ENCODE data around the gene TMEM269. TPM values are rescaled to one million over a fixed set of nuclear protein-coding genes. Genes with fewer than 3 reads are reported as not detected.

TMEM269 gene
- total RNA-seq, 2 donors from 2014 or later = 0.20 to 0.66 TPM

GRCh38 chr1:42737986-42738677, 46.7 kb upstream of the TMEM269 start:
- no peak overlapping the region for H3K27ac ChIP-seq (ENCODE audit: low read depth, low read length)
- WGBS, 2 experiments (ENCODE audit: insufficient coverage in 1 of 2, insufficient read length in 1 of 2) = 89 to 93% methylated on average over 16 to 21 of the region's 21 CpGs
- no peak overlapping the region for H3K4me3 ChIP-seq (ENCODE audit: low read length)
- peaks cover 29% of the 10 kb centered on the region for H3K4me1 Mint-ChIP-seq
- H3K36me3 ChIP-seq (ENCODE audit: control insufficient read depth, insufficient read depth, low read length) = no peaks in the 10 kb centered on the region
- no peaks in the 10 kb centered on the region for H3K27me3 Mint-ChIP-seq (ENCODE audit: insufficient read depth)
- H3K9me3 Mint-ChIP-seq = no peaks in the 10 kb centered on the region
- peaks cover 6% of the 10 kb centered on the region for H3K4me1 ChIP-seq (ENCODE audit: control insufficient read depth, insufficient read depth, low read length)
- TF ChIP-seq, protein P1, sequence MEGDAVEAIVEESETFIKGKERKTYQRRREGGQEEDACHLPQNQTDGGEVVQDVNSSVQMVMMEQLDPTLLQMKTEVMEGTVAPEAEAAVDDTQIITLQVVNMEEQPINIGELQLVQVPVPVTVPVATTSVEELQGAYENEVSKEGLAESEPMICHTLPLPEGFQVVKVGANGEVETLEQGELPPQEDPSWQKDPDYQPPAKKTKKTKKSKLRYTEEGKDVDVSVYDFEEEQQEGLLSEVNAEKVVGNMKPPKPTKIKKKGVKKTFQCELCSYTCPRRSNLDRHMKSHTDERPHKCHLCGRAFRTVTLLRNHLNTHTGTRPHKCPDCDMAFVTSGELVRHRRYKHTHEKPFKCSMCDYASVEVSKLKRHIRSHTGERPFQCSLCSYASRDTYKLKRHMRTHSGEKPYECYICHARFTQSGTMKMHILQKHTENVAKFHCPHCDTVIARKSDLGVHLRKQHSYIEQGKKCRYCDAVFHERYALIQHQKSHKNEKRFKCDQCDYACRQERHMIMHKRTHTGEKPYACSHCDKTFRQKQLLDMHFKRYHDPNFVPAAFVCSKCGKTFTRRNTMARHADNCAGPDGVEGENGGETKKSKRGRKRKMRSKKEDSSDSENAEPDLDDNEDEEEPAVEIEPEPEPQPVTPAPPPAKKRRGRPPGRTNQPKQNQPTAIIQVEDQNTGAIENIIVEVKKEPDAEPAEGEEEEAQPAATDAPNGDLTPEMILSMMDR (conservative IDR thresholded peaks at IDR 0.05) = no peak
- no peaks in the 10 kb centered on the region for H3K27me3 ChIP-seq (ENCODE audit: control insufficient read depth, insufficient read depth, low read length, poor library complexity, severe bottlenecking)
- no peak overlapping the region for H3K9ac ChIP-seq (ENCODE audit: extremely low read depth, low read length, poor library complexity, severe bottlenecking)
- H3K36me3 Mint-ChIP-seq (ENCODE audit: low read depth) = peaks cover 6% of the 10 kb centered on the region
- no peak overlapping the region for H3K4me3 Mint-ChIP-seq
- no peaks in the 10 kb centered on the region for H3K9me3 ChIP-seq (ENCODE audit: control insufficient read depth, low read length)
- H3K27ac Mint-ChIP-seq = no peak overlapping the region
- no peak for DNase-seq

- Mint-ChIP-seq H3K9me3 (no peaks in the 10 kb centered on the region), H3K4me1 (peaks cover 28% of the 10 kb centered on the region), H3K4me3 (peak overlapping the region; percentile 61), H3K27me3 (ENCODE audit: insufficient read depth) (no peaks in the 10 kb centered on the region), H3K36me3 (ENCODE audit: low read depth) (peaks cover 6% of the 10 kb centered on the region), H3K27ac (no peak overlapping the region)
- H3K9ac ChIP-seq (ENCODE audit: extremely low read depth, low read length, poor library complexity, severe bottlenecking) = no peak overlapping the region
- H3K4me3 ChIP-seq (ENCODE audit: low read length) = no peak overlapping the region
- H3K27ac ChIP-seq (ENCODE audit: low read depth, low read length) = no peak overlapping the region
- H3K4me1 ChIP-seq (ENCODE audit: control insufficient read depth, insufficient read depth, low read length) = peaks cover 6% of the 10 kb centered on the region
- H3K36me3 ChIP-seq (ENCODE audit: control insufficient read depth, insufficient read depth, low read length) = no peaks in the 10 kb centered on the region
- WGBS, 2 experiments (ENCODE audit: insufficient coverage in 1 of 2, insufficient read length in 1 of 2) = 91 to 93% methylated on average over 7 to 8 of the region's 8 CpGs
- TF ChIP-seq, protein P1 (conservative IDR thresholded peaks at IDR 0.05) = no peak
- H3K9me3 ChIP-seq (ENCODE audit: control insufficient read depth, low read length) = no peaks in the 10 kb centered on the region
- H3K27me3 ChIP-seq (ENCODE audit: control insufficient read depth, insufficient read depth, low read length, poor library complexity, severe bottlenecking) = no peaks in the 10 kb centered on the region
- DNase-seq = no peak
These were observed 46.0 kb upstream of the TMEM269 start for GRCh38 chr1:42738678-42739226.

DNA sequence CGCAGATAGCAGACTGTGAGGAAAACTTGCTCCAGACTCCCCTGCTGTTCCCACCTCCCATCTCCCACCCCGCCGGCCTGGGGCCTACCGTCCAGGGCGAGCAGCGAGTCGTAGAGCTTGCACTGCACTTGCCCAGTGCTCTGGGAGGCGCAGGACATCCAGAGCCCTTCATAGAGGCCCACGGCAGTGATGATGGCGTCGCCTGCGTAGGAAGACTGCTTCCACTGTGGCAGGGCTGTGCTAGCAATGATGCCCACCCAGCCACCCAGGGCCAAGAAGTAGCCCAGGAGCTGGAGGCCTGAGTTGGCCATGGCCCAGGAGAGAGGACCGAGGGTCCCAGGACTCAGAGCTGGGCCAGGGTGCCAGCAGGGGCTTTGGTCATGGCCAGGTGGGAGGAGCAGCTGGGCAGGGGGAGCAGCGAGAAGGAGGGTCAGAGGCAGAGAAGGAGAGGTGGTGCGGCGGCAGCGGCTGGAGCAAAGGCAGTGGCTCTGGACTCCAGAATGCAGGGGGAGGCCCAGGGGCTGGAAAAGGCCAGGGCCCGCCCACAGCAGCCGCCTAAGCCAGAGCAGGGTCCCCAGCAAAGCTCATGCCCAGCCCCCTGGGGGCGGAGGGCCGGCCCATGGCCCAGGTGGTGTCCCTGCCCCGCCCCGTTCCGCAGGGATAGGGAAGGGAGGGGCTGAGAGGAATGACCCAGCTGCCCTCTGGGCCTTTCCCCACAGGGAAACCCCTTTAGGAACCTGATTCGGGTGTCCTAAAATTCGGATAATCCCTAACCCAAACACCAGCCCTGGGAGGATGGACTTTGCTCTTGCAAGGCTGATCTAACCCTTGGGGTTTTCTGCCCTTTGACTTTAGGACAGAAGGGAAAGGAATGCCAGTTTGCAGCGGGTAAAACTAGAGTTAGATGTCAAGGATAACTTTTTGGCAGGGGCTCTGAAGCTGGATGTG, 44.8 kb upstream of the TMEM269 start, which contains the start of gene CLDN19:
TSS of gene CLDN19 (minus strand) at position 484 of the 948 bp plus-strand sequence. CDS start at position 311, 173 bp downstream.
- peak; percentile 96 for DNase-seq
- Histone ChIP-seq H3K9me3 (ENCODE audit: control insufficient read depth, low read length) (no peaks in the 10 kb centered on the region), H3K9ac (ENCODE audit: extremely low read depth, low read length, poor library complexity, severe bottlenecking) (peak within 1 kb of the TSS; percentile 44), H3K4me3 (ENCODE audit: low read length) (peak within 1 kb of the TSS; percentile 79), H3K36me3 (ENCODE audit: control insufficient read depth, insufficient read depth, low read length) (no peaks in the 10 kb centered on the region), H3K4me1 (ENCODE audit: control insufficient read depth, insufficient read depth, low read length) (peaks cover 6% of the 10 kb centered on the region), H3K27ac (ENCODE audit: low read depth, low read length) (no peak within 1 kb of the TSS), H3K27me3 (ENCODE audit: control insufficient read depth, insufficient read depth, low read length, poor library complexity, severe bottlenecking) (no peaks in the 10 kb centered on the region)
- H3K4me3 Mint-ChIP-seq = peak within 1 kb of the TSS; percentile 61
- 45 to 51% methylated on average over 5 to 27 of the region's 27 CpGs for WGBS, 2 experiments (ENCODE audit: insufficient coverage in 1 of 2, insufficient read length in 1 of 2)
- H3K27ac Mint-ChIP-seq = peak within 1 kb of the TSS; percentile 94
- no peaks in the 10 kb centered on the region for H3K27me3 Mint-ChIP-seq (ENCODE audit: insufficient read depth)
- peaks cover 3% of the 10 kb centered on the region for H3K36me3 Mint-ChIP-seq (ENCODE audit: low read depth)
- TF ChIP-seq, protein P1 (conservative IDR thresholded peaks at IDR 0.05) = no peak
- no peaks in the 10 kb centered on the region for H3K9me3 Mint-ChIP-seq
- peaks cover 23% of the 10 kb centered on the region for H3K4me1 Mint-ChIP-seq
